Pancreas (tissue), 10 donors: Measurements from ENCODE around the gene PPP1R16B. TPM values are rescaled to one million over a fixed set of nuclear protein-coding genes. Genes with fewer than 3 reads are reported as not detected.
"Not testable (repeated sequence)": the region's sequence is repeated elsewhere in the genome, so short reads cannot be mapped to it uniquely, and the experiment has no call there.

Source experiments
- ATAC-seq, 4 donors: fragments of 200-7000 bp; cut with Tn5 transposase; one replicate each; pipeline versions ENCODE4 v1.8.0 to v1.9.1; 2020; ENCODE audit warnings: mild to moderate bottlenecking in 4 of 4, moderate library complexity in 4 of 4
- DNase-seq, 6 donors: peaks; one replicate each; pipeline ENCODE4 v3.0.0-alpha.2; 2020
- FAIRE-seq: peaks from 2 replicates; lab custom pipeline; 2012; peaks lifted over from hg19 to GRCh38; lab: Jason Lieb, UNC
- H3K27ac ChIP-seq, 4 donors: fragments of 200-600 bp; sonication (generic); 1 replicate in 3 of 4; 2 replicates in 1 of 4; pipeline versions ENCODE4 v1.5.0 to v1.8.0; 2020
- H3K27me3 ChIP-seq, 4 donors: fragments of 200-600 bp; one replicate each; pipeline ENCODE4 v1.8.0; 2021
- H3K36me3 ChIP-seq, 3 donors: fragments of 200-600 bp; sonication (generic) in 1 of 3; one replicate each; pipeline versions ENCODE4 v1.5.0 to v1.8.0; 2020 to 2021
- H3K4me1 ChIP-seq, 3 donors: fragments of 200-600 bp; one replicate each; pipeline ENCODE4 v1.8.0; 2021
- H3K4me3 ChIP-seq, 4 donors: fragments of 200-600 bp; sonication (generic) in 2 of 4; one replicate each; pipeline versions ENCODE4 v1.5.0 to v1.8.0; 2020 to 2021
- H3K9me3 ChIP-seq, 4 donors: fragments of 200-600 bp; one replicate each; pipeline ENCODE4 v1.8.0; 2021
- CTCF ChIP-seq, 4 donors: fragments of 200-600 bp; sonication (generic) in 3 of 4; IDR thresholded peaks; one replicate each; pipeline versions ENCODE4 v1.5.0 to v1.8.0; 2021; ENCODE audit warnings: antibody characterized with exemption in 4 of 4
- WGBS, 2 donors: extraction: QIAGEN DNeasy Blood & Tissue Kit; methylation state at CpG; one replicate each; pipeline ENCODE4 v1.1.7; 2013; 5-methylcytosine and 5-hydroxymethylcytosine counted together
- intact Hi-C, 3 donors: fragments of 100-400 bp; cut with DNase I; formaldehyde crosslinking; loops; one replicate each; pipeline versions ENCODE4 v1.11.1 to v1.14.2; 2022
- polyA plus RNA-seq, 2 donors: library from polyadenylated mRNA; stranded (reverse); fragments of 200-250 nt; gene quantifications; one replicate each; pipeline ENCODE4 v1.2.3, GENCODE V29; 2013
- total RNA-seq, 6 donors: library from RNA; stranded (reverse); fragmentation: NEBNext Ultra II Directional in 4 of 6; extraction: Animal tissue kit (Norgen Biotek cat#: 25700) in 4 of 6; gene quantifications; one replicate each; pipeline versions ENCODE4 v1.2.1 to v1.2.4, GENCODE V29; 2021 to 2023
- donor health status: healthy with polysubstance abuse.
- donor health status: DM: no; HTN: no; CAD: no; lungs with moderate emphysema.
- donor health status: DM: no; HTN: no; CAD: no.
- donor health status: control.
- donor health status: control.
- donor health status: Bipolar disorder and iron deficiency.
- donor health status: DM: yes; HTN: yes; CAD: no.
- donor health status: DM: no; HTN: no; CAD: no.
- donor health status: DM: no; HTN: no; CAD: no.
- donor health status: DM: yes; HTN: yes; CAD: no.

PPP1R16B gene
- total and polyA plus RNA-seq, 8 donors, result 1.0 to 2.7 (median 1.3) TPM

GRCh38 chr20:38952153-38952552 lies 146.7 kb downstream of the PPP1R16B start:
- H3K27ac ChIP-seq, result no peak overlapping the region
- FAIRE-seq, result no peak
- H3K36me3 ChIP-seq, result no peaks in the 10 kb centered on the region
- no peak overlapping the region for H3K4me3 ChIP-seq
- ATAC-seq, result no peak
- H3K9me3 ChIP-seq, result no peaks in the 10 kb centered on the region
- no peak for DNase-seq
- intact Hi-C loops, result loop anchor here in 1 of 3 donors (5.0 kb wide), 1 partner anchor 185 kb away; no protein-coding TSS in a partner anchor
- WGBS, 2 donors, result 91 to 93% methylated on average over 6 of the region's 6 CpGs
- no peaks in the 10 kb centered on the region for H3K4me1 ChIP-seq
- no peak for TF ChIP-seq CTCF (IDR thresholded peaks at IDR 0.05)
- no peaks in the 10 kb centered on the region for H3K27me3 ChIP-seq

GRCh38 chr20:38953630-38954340 lies 148.3 kb downstream of the PPP1R16B start:
- WGBS, 2 donors, result 82 to 93% methylated on average over 8 of the region's 8 CpGs
- H3K4me3 ChIP-seq, result no peak overlapping the region
- TF ChIP-seq CTCF (IDR thresholded peaks at IDR 0.05), result no peak
- no peaks in the 10 kb centered on the region for H3K27me3 ChIP-seq
- FAIRE-seq (no peak), DNase-seq (no peak), ATAC-seq (no peak)
- intact Hi-C loops, result loop anchor here in 1 of 3 donors (5.0 kb wide), 1 partner anchor 186 kb away; no protein-coding TSS in a partner anchor
- H3K36me3 ChIP-seq, result no peaks in the 10 kb centered on the region
- no peak overlapping the region for H3K27ac ChIP-seq
- no peaks in the 10 kb centered on the region for H3K9me3 ChIP-seq
- H3K4me1 ChIP-seq, result no peaks in the 10 kb centered on the region

- no peaks in the 10 kb centered on the region for H3K36me3 ChIP-seq
- 88 to 90% methylated on average over 5 of the region's 5 CpGs for WGBS, 2 donors
- DNase-seq (no peak), FAIRE-seq (no peak), ATAC-seq (no peak)
- no peaks in the 10 kb centered on the region for H3K27me3 ChIP-seq
- no peak overlapping the region for H3K4me3 ChIP-seq
- no peaks in the 10 kb centered on the region for H3K4me1 ChIP-seq
- intact Hi-C loops, result no loop called here
- TF ChIP-seq CTCF (IDR thresholded peaks at IDR 0.05), result no peak
- no peak overlapping the region for H3K27ac ChIP-seq
- no peaks in the 10 kb centered on the region for H3K9me3 ChIP-seq
Measured at GRCh38 chr20:38957235-38957876, 151.9 kb downstream of the PPP1R16B start.

- no peaks in the 10 kb centered on the region for H3K36me3 ChIP-seq
- ATAC-seq (no peak), FAIRE-seq (no peak), DNase-seq (no peak)
- no peak overlapping the region for H3K27ac ChIP-seq
- WGBS, 2 donors, result 84% methylated on average over 8 of the region's 8 CpGs
- intact Hi-C loops, result no loop called here
- H3K27me3 ChIP-seq, result no peaks in the 10 kb centered on the region
- H3K9me3 ChIP-seq, result no peaks in the 10 kb centered on the region
- H3K4me1 ChIP-seq, result peaks cover 0 to 2% (median 1%) of the 10 kb centered on the region in 3 donors
- no peak overlapping the region for H3K4me3 ChIP-seq
- no peak for TF ChIP-seq CTCF (IDR thresholded peaks at IDR 0.05)
Measured at GRCh38 chr20:38957915-38958485, 152.5 kb downstream of the PPP1R16B start.

GRCh38 chr20:38960187-38960687 lies 154.7 kb downstream of the PPP1R16B start:
- H3K4me3 ChIP-seq, H3K4me1 ChIP-seq, H3K9me3 ChIP-seq, FAIRE-seq, H3K27me3 ChIP-seq, H3K27ac ChIP-seq, ATAC-seq, H3K36me3 ChIP-seq, intact Hi-C loops, DNase-seq: not testable (repeated sequence)
- WGBS, 2 donors, result 91 to 95% methylated on average over 9 of the region's 9 CpGs
